NCI-H1436 treated with DMSO at 0.1 percent for 48 hours (cell line): ENCODE data around the gene FANCF.

ENCODE experiments used
- DNase-seq: peaks from one replicate; lab custom pipeline; 2025; lab: John Stamatoyannopoulos, UW

FANCF gene

GRCh38 chr11:22624742-22625447, 728 bp downstream of the FANCF start:
- DNase-seq = peak; percentile 2

- no peak for DNase-seq
These were observed 7.8 kb downstream of the FANCF start for GRCh38 chr11:22617868-22618267.

GRCh38 chr11:22603933-22604332, 21.7 kb downstream of the FANCF start:
- DNase-seq = no peak

GRCh38 chr11:22602504-22602903, 23.1 kb downstream of the FANCF start:
- no peak for DNase-seq

- DNase-seq = no peak
These were observed 26.2 kb downstream of the FANCF start for GRCh38 chr11:22599458-22599857.

GRCh38 chr11:22597062-22597461, 28.6 kb downstream of the FANCF start:
- no peak for DNase-seq

GRCh38 chr11:22584976-22585375, 40.6 kb downstream of the FANCF start:
- DNase-seq = no peak

- DNase-seq = no peak
These were observed 41.6 kb downstream of the FANCF start for GRCh38 chr11:22583963-22584492.

- no peak for DNase-seq
These were observed 43.5 kb downstream of the FANCF start for GRCh38 chr11:22582151-22582410.

- no peak for DNase-seq
These were observed 44.1 kb downstream of the FANCF start for GRCh38 chr11:22581354-22582150.

GRCh38 chr11:22577854-22578253, 47.8 kb downstream of the FANCF start:
- no peak for DNase-seq
